H9 (cell line): ENCODE data around the gene C17orf107. TPM values are rescaled to one million over a fixed set of nuclear protein-coding genes. Genes with fewer than 3 reads are reported as not detected.

Experiments used
- DNase-seq: peaks from one replicate; pipeline ENCODE4 v3.0.0-alpha.2; 2017
- H2AFZ ChIP-seq: one replicate; pipeline ENCODE4 v1.6.1; 2013; ENCODE audit warnings: mild to moderate bottlenecking, low read length, control low read depth, moderate library complexity
- H2AK5ac ChIP-seq: 2 replicates; pipeline ENCODE4 v1.6.1; 2013; ENCODE audit warnings: low read length, control low read depth, mixed read lengths; ENCODE audit not compliant: insufficient read length
- H2BK120ac ChIP-seq: one replicate; pipeline ENCODE4 v1.6.1; 2013; ENCODE audit warnings: low read depth, mild to moderate bottlenecking, low read length, control low read depth, inconsistent platforms; ENCODE audit not compliant: poor library complexity, severe bottlenecking
- H2BK12ac ChIP-seq: 2 replicates; pipeline ENCODE4 v1.6.1; 2013; ENCODE audit warnings: low read length, control low read depth, mixed read lengths, low read depth; ENCODE audit not compliant: insufficient read length
- H2BK15ac ChIP-seq: 2 replicates; pipeline ENCODE4 v1.6.1; 2013; ENCODE audit warnings: low read depth, low read length, control low read depth
- H2BK20ac ChIP-seq: one replicate; pipeline ENCODE4 v1.6.1; 2013; ENCODE audit warnings: low read depth, mild to moderate bottlenecking, low read length, control low read depth, inconsistent platforms; ENCODE audit not compliant: poor library complexity, severe bottlenecking
- H2BK5ac ChIP-seq: 2 replicates; pipeline ENCODE4 v1.6.1; 2013; ENCODE audit warnings: low read length, control low read depth, mixed read lengths; ENCODE audit not compliant: insufficient read length
- H3K14ac ChIP-seq: 2 replicates; pipeline ENCODE4 v1.6.1; 2013; ENCODE audit warnings: low read length, control low read depth; ENCODE audit not compliant: insufficient read depth
- H3K18ac ChIP-seq: 2 replicates; pipeline ENCODE4 v1.6.1; 2013; ENCODE audit warnings: low read depth, mild to moderate bottlenecking, mixed read lengths, low read length, control low read depth; ENCODE audit not compliant: insufficient read length
- H3K23ac ChIP-seq: 2 replicates; pipeline ENCODE4 v1.6.1; 2013; ENCODE audit warnings: low read length, control low read depth, mixed read lengths, low read depth; ENCODE audit not compliant: insufficient read length
- H3K23me2 ChIP-seq: 2 replicates; pipeline ENCODE4 v1.6.1; 2013; ENCODE audit warnings: low read depth, mild to moderate bottlenecking, mixed read lengths, low read length, control low read depth; ENCODE audit not compliant: insufficient read length, poor library complexity, severe bottlenecking
- H3K27ac ChIP-seq: 2 replicates; pipeline ENCODE4 v1.5.1; 2013; ENCODE audit warnings: low read length, control low read depth, mixed read lengths, low read depth; ENCODE audit not compliant: insufficient read length
- H3K27me3 ChIP-seq: 2 replicates; pipeline ENCODE4 v1.6.1; 2013; ENCODE audit warnings: low read length, control low read depth, inconsistent platforms; ENCODE audit not compliant: insufficient read depth
- H3K4ac ChIP-seq: 2 replicates; pipeline ENCODE4 v1.6.1; 2013; ENCODE audit warnings: low read depth, mild to moderate bottlenecking, control low read depth, inconsistent platforms, low read length, moderate library complexity
- H3K4me1 ChIP-seq: 2 replicates; pipeline ENCODE4 v1.6.1; 2013; ENCODE audit warnings: low read length, control low read depth, inconsistent platforms; ENCODE audit not compliant: insufficient read depth
- H3K4me2 ChIP-seq: 2 replicates; pipeline ENCODE4 v1.6.1; 2013; ENCODE audit warnings: low read length, control low read depth, mixed read lengths; ENCODE audit not compliant: insufficient read length, insufficient read depth
- H3K56ac ChIP-seq: 2 replicates; pipeline ENCODE4 v1.6.1; 2013; ENCODE audit warnings: low read depth, mild to moderate bottlenecking, mixed read lengths, low read length, control low read depth; ENCODE audit not compliant: insufficient read length
- H3K79me1 ChIP-seq: 2 replicates; pipeline ENCODE4 v1.6.1; 2013; ENCODE audit warnings: low read depth, mild to moderate bottlenecking, moderate library complexity, low read length, control low read depth, inconsistent platforms; ENCODE audit not compliant: insufficient read depth, poor library complexity, severe bottlenecking
- H3K79me2 ChIP-seq: 2 replicates; pipeline ENCODE4 v1.6.1; 2013; ENCODE audit warnings: low read length, control low read depth, inconsistent platforms; ENCODE audit not compliant: insufficient read depth
- H3K9ac ChIP-seq: 2 replicates; pipeline ENCODE4 v1.6.1; 2013; ENCODE audit warnings: low read length, control low read depth, mixed read lengths; ENCODE audit not compliant: insufficient read length; ENCODE audit errors: extremely low read depth
- H3K9me3 ChIP-seq: one replicate; pipeline ENCODE4 v1.6.1; 2013; ENCODE audit warnings: low read depth, low read length, inconsistent platforms; ENCODE audit not compliant: control insufficient read depth
- H3T11ph ChIP-seq: one replicate; pipeline ENCODE4 v1.6.1; 2013; ENCODE audit warnings: mild to moderate bottlenecking, low read length, control low read depth, inconsistent platforms
- H4K20me1 ChIP-seq: one replicate; pipeline ENCODE4 v1.6.1; 2013; ENCODE audit not compliant: control insufficient read depth, insufficient read length, insufficient read depth
- H4K5ac ChIP-seq: 2 replicates; pipeline ENCODE4 v1.6.1; 2013; ENCODE audit warnings: low read depth, mild to moderate bottlenecking, mixed read lengths, low read length, control low read depth; ENCODE audit not compliant: insufficient read length
- H4K8ac ChIP-seq: replicated peaks from 2 replicates; pipeline ENCODE4 v1.6.1; 2013; ENCODE audit warnings: low read length, control low read depth, mixed read lengths, low read depth; ENCODE audit not compliant: insufficient read length
- H4K91ac ChIP-seq: 2 replicates; pipeline ENCODE4 v1.6.1; 2013; ENCODE audit warnings: low read depth, mild to moderate bottlenecking, moderate library complexity, mixed read lengths, low read length, control low read depth; ENCODE audit not compliant: insufficient read length
- H3K27ac Mint-ChIP-seq, 3 experiments: 2 replicates in 2 of 3; 3 replicates in 1 of 3; pipeline ENCODE4 v1.8.0; 2020 to 2021; ENCODE audit warnings: mixed read lengths in 3 of 3, mild to moderate bottlenecking in 1 of 3, moderate library complexity in 1 of 3
- H3K27me3 Mint-ChIP-seq: 2 replicates; pipeline ENCODE4 v1.8.0; 2021; ENCODE audit warnings: low read depth, mild to moderate bottlenecking, moderate library complexity, mixed read lengths
- H3K36me3 Mint-ChIP-seq, 3 experiments: 2 replicates in 2 of 3; 3 replicates in 1 of 3; pipeline ENCODE4 v1.8.0; 2020 to 2021; ENCODE audit warnings: low read depth in 3 of 3, mixed read lengths in 3 of 3; ENCODE audit not compliant: insufficient read depth in 1 of 3
- H3K4me1 Mint-ChIP-seq, 2 experiments: 2 replicates each; pipeline ENCODE4 v1.8.0; 2020; ENCODE audit warnings: mixed read lengths in 2 of 2
- H3K4me3 Mint-ChIP-seq, 2 experiments: 2 replicates in 1 of 2; 3 replicates in 1 of 2; pipeline ENCODE4 v1.8.0; 2020 to 2021; ENCODE audit warnings: mild to moderate bottlenecking in 2 of 2, mixed read lengths in 2 of 2, moderate library complexity in 1 of 2
- H3K9me3 Mint-ChIP-seq, 2 experiments: 2 replicates in 1 of 2; 3 replicates in 1 of 2; pipeline ENCODE4 v1.8.0; 2020; ENCODE audit warnings: mild to moderate bottlenecking in 2 of 2, mixed read lengths in 2 of 2, moderate library complexity in 1 of 2
- WGBS: extraction: QIAGEN DNeasy Blood & Tissue Kit; methylation state at CpG from one replicate; pipeline ENCODE4 v1.1.7; 2013; ENCODE audit warnings: missing lambda C conversion rate, low lambda C conversion rate, mixed read lengths; ENCODE audit not compliant: insufficient read length; ENCODE audit errors: extremely low coverage; 5-methylcytosine and 5-hydroxymethylcytosine counted together
- total RNA-seq: library from RNA; stranded (reverse); gene quantifications from 2 replicates; pipeline ENCODE4 v1.2.1, GENCODE V29; 2021
- TF ChIP-seq, protein P1 (sequence below): fragments of 200-600 bp; sonication (generic); conservative IDR thresholded peaks from 3 replicates; pipeline ENCODE4 v1.8.0; 2021; ENCODE audit warnings: antibody characterized with exemption, mild to moderate bottlenecking

C17orf107 gene
- total RNA-seq, 1 experiment from 2014 or later, result 4.4 TPM

DNA sequence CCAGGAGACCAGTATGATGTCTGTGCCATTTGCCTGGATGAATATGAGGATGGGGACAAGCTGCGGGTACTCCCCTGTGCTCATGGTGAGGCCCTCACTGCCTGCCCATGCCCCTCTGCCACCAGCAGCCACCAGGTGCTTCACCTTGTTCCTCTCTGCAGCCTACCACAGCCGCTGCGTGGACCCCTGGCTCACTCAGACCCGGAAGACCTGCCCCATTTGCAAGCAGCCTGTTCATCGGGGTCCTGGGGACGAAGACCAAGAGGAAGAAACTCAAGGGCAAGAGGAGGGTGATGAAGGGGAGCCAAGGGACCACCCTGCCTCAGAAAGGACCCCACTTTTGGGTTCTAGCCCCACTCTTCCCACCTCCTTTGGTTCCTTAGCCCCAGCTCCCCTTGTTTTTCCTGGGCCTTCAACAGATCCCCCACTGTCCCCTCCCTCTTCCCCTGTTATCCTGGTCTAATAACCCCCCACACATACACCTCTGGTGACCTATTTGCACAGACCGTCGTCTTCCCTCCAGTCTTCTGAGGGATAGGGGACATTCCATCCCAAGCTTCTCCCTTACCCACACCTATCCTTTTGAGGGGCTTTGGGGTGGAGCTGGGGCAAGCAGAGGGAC, 45.3 kb downstream of the C17orf107 start:
- H3K4me1 ChIP-seq, result no peaks in the 10 kb centered on the region
- H2BK20ac ChIP-seq, result no peak overlapping the region
- Mint-ChIP-seq H3K4me3 (peak overlapping the region; percentile 7 to 16; a peak in 3 of 5 replicates), H3K4me1 (peaks cover 28 to 33% of the 10 kb centered on the region in 2 experiments), H3K27me3 (peaks cover 6% of the 10 kb centered on the region), H3K36me3 (peaks cover 32 to 67% (median 53%) of the 10 kb centered on the region in 3 experiments), H3K27ac (peak overlapping the region; percentile 83 to 92 (median 91); a peak in 5 of 7 replicates), H3K9me3 (peaks cover 0 to 2% of the 10 kb centered on the region in 2 experiments; a peak in 2 of 5 replicates)
- no peak overlapping the region for H3K18ac ChIP-seq
- H3K23me2 ChIP-seq, result peaks cover 19% of the 10 kb centered on the region
- no CpG with 5 or more reads among the region's 8 CpGs for WGBS
- no peak overlapping the region for H4K91ac ChIP-seq
- H4K8ac ChIP-seq, result no peak overlapping the region
- no peak overlapping the region for H2BK12ac ChIP-seq
- no peak overlapping the region for H3K14ac ChIP-seq
- no peaks in the 10 kb centered on the region for H3K27me3 ChIP-seq
- no peak overlapping the region for H2AK5ac ChIP-seq
- no peaks in the 10 kb centered on the region for H3K9me3 ChIP-seq
- no peak overlapping the region for H2BK5ac ChIP-seq
- H2BK15ac ChIP-seq, result no peak overlapping the region
- H3K9ac ChIP-seq, result no peak overlapping the region
- TF ChIP-seq, protein P1, sequence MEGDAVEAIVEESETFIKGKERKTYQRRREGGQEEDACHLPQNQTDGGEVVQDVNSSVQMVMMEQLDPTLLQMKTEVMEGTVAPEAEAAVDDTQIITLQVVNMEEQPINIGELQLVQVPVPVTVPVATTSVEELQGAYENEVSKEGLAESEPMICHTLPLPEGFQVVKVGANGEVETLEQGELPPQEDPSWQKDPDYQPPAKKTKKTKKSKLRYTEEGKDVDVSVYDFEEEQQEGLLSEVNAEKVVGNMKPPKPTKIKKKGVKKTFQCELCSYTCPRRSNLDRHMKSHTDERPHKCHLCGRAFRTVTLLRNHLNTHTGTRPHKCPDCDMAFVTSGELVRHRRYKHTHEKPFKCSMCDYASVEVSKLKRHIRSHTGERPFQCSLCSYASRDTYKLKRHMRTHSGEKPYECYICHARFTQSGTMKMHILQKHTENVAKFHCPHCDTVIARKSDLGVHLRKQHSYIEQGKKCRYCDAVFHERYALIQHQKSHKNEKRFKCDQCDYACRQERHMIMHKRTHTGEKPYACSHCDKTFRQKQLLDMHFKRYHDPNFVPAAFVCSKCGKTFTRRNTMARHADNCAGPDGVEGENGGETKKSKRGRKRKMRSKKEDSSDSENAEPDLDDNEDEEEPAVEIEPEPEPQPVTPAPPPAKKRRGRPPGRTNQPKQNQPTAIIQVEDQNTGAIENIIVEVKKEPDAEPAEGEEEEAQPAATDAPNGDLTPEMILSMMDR, result no peak
- peak; percentile 44 for DNase-seq
- H3K4ac ChIP-seq, result no peak overlapping the region
- no peaks in the 10 kb centered on the region for H4K20me1 ChIP-seq
- peaks cover 4% of the 10 kb centered on the region for H3K79me1 ChIP-seq
- H3K79me2 ChIP-seq, result peaks cover 15% of the 10 kb centered on the region; the same call in 1 of the 2 replicates
- no peak overlapping the region for H4K5ac ChIP-seq
- no peak overlapping the region for H3K56ac ChIP-seq
- no peak overlapping the region for H3T11ph ChIP-seq
- no peak overlapping the region for H2BK120ac ChIP-seq
- H3K23ac ChIP-seq, result no peak overlapping the region
- no peak overlapping the region for H2AFZ ChIP-seq
- H3K4me2 ChIP-seq, result no peak overlapping the region
- H3K27ac ChIP-seq, result peak overlapping the region; percentile 5
